Spleen (tissue), 7 donors: ENCODE measurements around the gene ZBTB5.
"Not testable (repeated sequence)": the region's sequence is repeated elsewhere in the genome, so short reads cannot be mapped to it uniquely, and the experiment has no call there.

ENCODE experiments used
- POLR2A ChIP-seq, 3 donors: fragments of 450-650 bp; IDR thresholded peaks; one replicate each; pipeline ENCODE4 v1.5.1; 2017; ENCODE audit warnings: antibody characterized with exemption in 3 of 3, mild to moderate bottlenecking in 1 of 3
- POLR2AphosphoS5 ChIP-seq, 3 donors: sonication (generic); formaldehyde crosslinking; IDR thresholded peaks; one replicate each; pipeline ENCODE4 v1.5.1; 2017; ENCODE audit warnings: antibody characterized with exemption in 3 of 3
- TF ChIP-seq, protein P1 (sequence below), 11 experiments: fragments of 200-600 bp in 7 of 11; fragments of 450-650 bp in 4 of 11; sonication (generic) in 4 of 11; IDR thresholded peaks in 8 of 11; conservative IDR thresholded peaks in 3 of 11; 1 replicate in 7 of 11; 2 replicates in 4 of 11; pipeline versions ENCODE4 v1.4.0 to v1.8.0; 2016 to 2021; ENCODE audit warnings: antibody characterized with exemption in 11 of 11, inconsistent platforms in 4 of 11, mild to moderate bottlenecking in 1 of 11
- donor health status: DM: no; HTN: no; CAD: no; lungs with moderate emphysema.
- donor health status: DM: no; HTN: no; CAD: no.
- donor health status: DM: no; HTN: no; CAD: no.

DNA sequence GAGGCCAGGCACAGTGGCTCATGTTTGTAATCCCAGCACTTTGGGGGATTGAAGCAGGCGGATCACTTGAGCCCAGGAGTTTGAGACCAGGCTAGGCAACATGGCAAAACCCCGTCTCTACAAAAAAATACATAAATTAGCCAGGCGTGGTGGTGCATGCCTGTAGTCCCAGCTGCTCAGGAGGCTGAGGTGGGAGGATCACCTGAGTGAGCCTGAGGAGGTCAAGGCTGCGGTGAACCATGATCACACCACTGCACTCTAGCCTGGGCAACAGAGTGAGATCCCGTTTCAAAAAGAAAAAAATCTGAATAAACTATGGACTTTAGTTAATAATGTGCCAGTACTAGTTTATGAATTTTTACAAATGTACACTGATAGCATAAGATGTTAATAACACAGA lies 44.8 kb upstream of the ZBTB5 start:
- TF ChIP-seq, protein P1, sequence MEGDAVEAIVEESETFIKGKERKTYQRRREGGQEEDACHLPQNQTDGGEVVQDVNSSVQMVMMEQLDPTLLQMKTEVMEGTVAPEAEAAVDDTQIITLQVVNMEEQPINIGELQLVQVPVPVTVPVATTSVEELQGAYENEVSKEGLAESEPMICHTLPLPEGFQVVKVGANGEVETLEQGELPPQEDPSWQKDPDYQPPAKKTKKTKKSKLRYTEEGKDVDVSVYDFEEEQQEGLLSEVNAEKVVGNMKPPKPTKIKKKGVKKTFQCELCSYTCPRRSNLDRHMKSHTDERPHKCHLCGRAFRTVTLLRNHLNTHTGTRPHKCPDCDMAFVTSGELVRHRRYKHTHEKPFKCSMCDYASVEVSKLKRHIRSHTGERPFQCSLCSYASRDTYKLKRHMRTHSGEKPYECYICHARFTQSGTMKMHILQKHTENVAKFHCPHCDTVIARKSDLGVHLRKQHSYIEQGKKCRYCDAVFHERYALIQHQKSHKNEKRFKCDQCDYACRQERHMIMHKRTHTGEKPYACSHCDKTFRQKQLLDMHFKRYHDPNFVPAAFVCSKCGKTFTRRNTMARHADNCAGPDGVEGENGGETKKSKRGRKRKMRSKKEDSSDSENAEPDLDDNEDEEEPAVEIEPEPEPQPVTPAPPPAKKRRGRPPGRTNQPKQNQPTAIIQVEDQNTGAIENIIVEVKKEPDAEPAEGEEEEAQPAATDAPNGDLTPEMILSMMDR (IDR thresholded peaks at IDR 0.05 in 8 of 11, conservative IDR thresholded peaks at IDR 0.05 in 3 of 11) = not testable (repeated sequence)
- not testable (repeated sequence) for TF ChIP-seq POLR2A, POLR2AphosphoS5 (IDR thresholded peaks at IDR 0.05)
